HCT116 (cell line): ENCODE results near the gene RANBP1. TPM values are rescaled to one million over a fixed set of nuclear protein-coding genes. Genes with fewer than 3 reads are reported as not detected.
A peak's percentile ranks its signal among the peaks of the same experiment; 100 is the strongest.

Source experiments
- ATAC-seq: fragments of 200-7000 bp; cut with Tn5 transposase; 2 replicates; pipeline ENCODE4 v1.9.1; 2020; ENCODE audit warnings: mild to moderate bottlenecking, moderate library complexity
- BruUV-seq: library from RNA; stranded (reverse); fragments of 400-500 nt; replicated peaks from 2 replicates; lab custom pipeline; 2021; lab: Mats Ljungman, UMichigan
- CTCF ChIA-PET: fragments of 300-600 bp; sonication (Branson Sonifier 250); formaldehyde crosslinking; loops from one replicate; lab custom pipeline; 2021; ENCODE audit warnings: antibody characterized with exemption; lab: Charles Lee
- POLR2A ChIA-PET: fragments of 300-600, 350-600 bp; sonication (Branson Sonifier 250); formaldehyde crosslinking; loops from one replicate; lab custom pipeline; 2021; ENCODE audit warnings: antibody characterized with exemption; lab: Charles Lee
- RAD21 ChIA-PET, 2 experiments: fragments of 300-600 bp; sonication (Branson Sonifier 250); formaldehyde crosslinking; loops; one replicate each; lab custom pipeline; 2023; ENCODE audit warnings: low total read pairs in 2 of 2; ENCODE audit not compliant: uncharacterized antibody in 2 of 2, unreplicated experiment in 2 of 2, low non-redundant PET in 1 of 2; lab: Charles Lee
- DNase-seq: peaks from one replicate; pipeline ENCODE4 v3.0.0-alpha.2; 2010; ENCODE audit warnings: low read depth, low spot score
- H2AFZ ChIP-seq: fragments of 200-600 bp; shearing (Covaris generic), sonication (generic); 2 replicates; pipeline ENCODE4 v1.6.1; 2017; ENCODE audit warnings: low read depth, mixed run types, mixed read lengths, antibody characterized with exemption, low read length; ENCODE audit not compliant: poor library complexity, severe bottlenecking
- H3K27ac ChIP-seq: 2 replicates; pipeline ENCODE4 v1.5.1; 2012; ENCODE audit warnings: low read depth, low read length
- H3K27me3 ChIP-seq: fragments of 200-600 bp; sonication (generic); 2 replicates; pipeline ENCODE4 v1.6.1; 2016; ENCODE audit warnings: mixed run types, low read length, mixed read lengths; ENCODE audit not compliant: insufficient read depth
- H3K36me3 ChIP-seq, 2 experiments: fragments of 200-500 bp in 1 of 2; fragments of 200-600 bp in 1 of 2; sonication (Bioruptor generic) in 1 of 2; sonication (generic) in 1 of 2; 2 replicates each; pipeline versions ENCODE4 v1.5.1 to v1.6.1; 2014 to 2016; ENCODE audit warnings: low read length in 2 of 2, inconsistent platforms in 1 of 2, mixed read lengths in 1 of 2, mixed run types in 1 of 2; ENCODE audit not compliant: insufficient read depth in 2 of 2, control insufficient read depth in 1 of 2
- H3K4me1 ChIP-seq, 2 experiments: fragments of 200-600 bp in 1 of 2; sonication (generic) in 1 of 2; 2 replicates each; pipeline versions ENCODE4 v1.5.1 to v1.6.1; 2012 to 2017; ENCODE audit warnings: low read length in 2 of 2, inconsistent platforms in 1 of 2, mild to moderate bottlenecking in 1 of 2, mixed read lengths in 1 of 2, mixed run types in 1 of 2, moderate library complexity in 1 of 2; ENCODE audit not compliant: insufficient read depth in 2 of 2, control insufficient read depth in 1 of 2
- H3K4me2 ChIP-seq: fragments of 200-600 bp; sonication (generic); 2 replicates; pipeline ENCODE4 v1.6.1; 2017; ENCODE audit warnings: mixed run types, low read length, mixed read lengths
- H3K4me3 ChIP-seq, 2 experiments: fragments of 200-600 bp in 1 of 2; sonication (generic) in 1 of 2; replicated peaks in 1 of 2; 2 replicates each; pipeline ENCODE4 v1.5.1; 2011 to 2016; ENCODE audit warnings: low read length in 2 of 2, control low read depth in 1 of 2, low read depth in 1 of 2, mild to moderate bottlenecking in 1 of 2, mixed read lengths in 1 of 2, mixed run types in 1 of 2
- H3K79me2 ChIP-seq: fragments of 200-600 bp; sonication (generic); 2 replicates; pipeline ENCODE4 v1.6.1; 2017; ENCODE audit warnings: mild to moderate bottlenecking, mixed run types, low read length, moderate library complexity, mixed read lengths; ENCODE audit not compliant: insufficient read depth
- H3K9ac ChIP-seq: fragments of 200-600 bp; sonication (generic); 2 replicates; pipeline ENCODE4 v1.6.1; 2016; ENCODE audit warnings: low read length, mixed read lengths
- H3K9me2 ChIP-seq: fragments of 200-600 bp; sonication (generic), shearing (Covaris generic); 2 replicates; pipeline ENCODE4 v1.6.1; 2017; ENCODE audit warnings: mixed run types, mild to moderate bottlenecking, moderate library complexity; ENCODE audit not compliant: insufficient read depth
- H3K9me3 ChIP-seq, 2 experiments: fragments of 200-500 bp in 1 of 2; fragments of 200-600 bp in 1 of 2; sonication (Bioruptor generic) in 1 of 2; sonication (generic) in 1 of 2; 2 replicates each; pipeline ENCODE4 v1.6.1; 2014 to 2017; ENCODE audit warnings: low read length in 2 of 2, mixed read lengths in 2 of 2, inconsistent platforms in 1 of 2, low read depth in 1 of 2, mild to moderate bottlenecking in 1 of 2, mixed run types in 1 of 2, moderate library complexity in 1 of 2; ENCODE audit not compliant: control insufficient read depth in 1 of 2, insufficient read depth in 1 of 2
- H4K20me1 ChIP-seq: fragments of 200-600 bp; sonication (generic), shearing (Covaris generic); 2 replicates; pipeline ENCODE4 v1.6.1; 2017; ENCODE audit warnings: mixed run types, mild to moderate bottlenecking, moderate library complexity; ENCODE audit not compliant: insufficient read depth
- ATF3 ChIP-seq: IDR thresholded peaks from 2 replicates; pipeline ENCODE4 v1.6.1; 2012
- EGR1 ChIP-seq: IDR thresholded peaks from 2 replicates; pipeline ENCODE4 v1.6.1; 2012; ENCODE audit warnings: low read depth
- JUND ChIP-seq: IDR thresholded peaks from 2 replicates; pipeline ENCODE4 v1.6.1; 2012
- MAX ChIP-seq: IDR thresholded peaks from 2 replicates; pipeline ENCODE4 v1.6.1; 2012
- POLR2A ChIP-seq: IDR thresholded peaks from 2 replicates; pipeline ENCODE4 v1.7.0; 2011; ENCODE audit warnings: borderline replicate concordance; ENCODE audit not compliant: insufficient read depth, insufficient read length; ENCODE audit errors: extremely low read depth
- SRF ChIP-seq: IDR thresholded peaks from 2 replicates; pipeline ENCODE4 v1.6.1; 2012; ENCODE audit warnings: low read depth
- TCF7L2 ChIP-seq: IDR thresholded peaks from 2 replicates; pipeline ENCODE4 v1.7.0; 2011; ENCODE audit warnings: borderline replicate concordance, inconsistent platforms; ENCODE audit not compliant: insufficient read depth, insufficient read length; ENCODE audit errors: extremely low read depth
- ZFX ChIP-seq: fragments of 450-650 bp; IDR thresholded peaks from 2 replicates; pipeline ENCODE4 v1.6.1; 2017
- intact Hi-C: fragments of 100-400 bp; cut with micrococcal nuclease; formaldehyde crosslinking; loops from 2 replicates; pipeline ENCODE4 v1.10.0; 2022
- total RNA-seq: library from RNA; stranded (reverse); gene quantifications from one replicate; pipeline ENCODE4 v1.2.1, GENCODE V29; 2021; ENCODE audit not compliant: unreplicated experiment
- TF ChIP-seq, protein P1 (sequence below): IDR thresholded peaks from 2 replicates; pipeline ENCODE4 v1.6.1; 2011; ENCODE audit warnings: mild to moderate bottlenecking, low read length, moderate library complexity; ENCODE audit not compliant: insufficient replicate concordance; ENCODE audit errors: extremely low read depth
- TF ChIP-seq, protein P2 (sequence below), 3 experiments: fragments of 200-600 bp in 1 of 3; sonication (generic) in 1 of 3; IDR thresholded peaks in 2 of 3; conservative IDR thresholded peaks in 1 of 3; 2 replicates each; pipeline ENCODE4 v1.5.1; 2012 to 2017; ENCODE audit warnings: low read depth in 2 of 3, low read length in 2 of 3, antibody characterized with exemption in 1 of 3, borderline replicate concordance in 1 of 3, control low read depth in 1 of 3, mild to moderate bottlenecking in 1 of 3, mixed read lengths in 1 of 3, mixed run types in 1 of 3, moderate library complexity in 1 of 3; ENCODE audit not compliant: insufficient read depth in 1 of 3

RANBP1 gene
- total RNA-seq, 1 experiment from 2014 or later = 351 TPM

DNA sequence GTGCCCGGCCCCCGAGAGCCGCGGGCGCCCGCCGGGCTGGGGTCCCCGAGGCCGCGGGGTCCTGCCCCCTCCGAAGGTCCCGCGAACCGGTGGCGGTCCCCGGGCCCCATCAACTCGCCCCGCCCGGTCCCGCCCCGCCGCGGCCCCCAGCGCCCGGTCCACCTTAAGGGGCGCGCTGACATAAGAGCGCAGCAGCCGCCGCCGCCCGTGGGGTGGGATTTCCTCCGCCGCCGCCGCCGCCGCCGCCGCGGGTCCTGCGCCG, 15.6 kb downstream of the RANBP1 start, which contains the start of gene ZDHHC8 (continued):
- TF ChIP-seq ATF3 (no peak), TCF7L2 (no peak), JUND (no peak), POLR2A (no peak)
- TF ChIP-seq, protein P1, sequence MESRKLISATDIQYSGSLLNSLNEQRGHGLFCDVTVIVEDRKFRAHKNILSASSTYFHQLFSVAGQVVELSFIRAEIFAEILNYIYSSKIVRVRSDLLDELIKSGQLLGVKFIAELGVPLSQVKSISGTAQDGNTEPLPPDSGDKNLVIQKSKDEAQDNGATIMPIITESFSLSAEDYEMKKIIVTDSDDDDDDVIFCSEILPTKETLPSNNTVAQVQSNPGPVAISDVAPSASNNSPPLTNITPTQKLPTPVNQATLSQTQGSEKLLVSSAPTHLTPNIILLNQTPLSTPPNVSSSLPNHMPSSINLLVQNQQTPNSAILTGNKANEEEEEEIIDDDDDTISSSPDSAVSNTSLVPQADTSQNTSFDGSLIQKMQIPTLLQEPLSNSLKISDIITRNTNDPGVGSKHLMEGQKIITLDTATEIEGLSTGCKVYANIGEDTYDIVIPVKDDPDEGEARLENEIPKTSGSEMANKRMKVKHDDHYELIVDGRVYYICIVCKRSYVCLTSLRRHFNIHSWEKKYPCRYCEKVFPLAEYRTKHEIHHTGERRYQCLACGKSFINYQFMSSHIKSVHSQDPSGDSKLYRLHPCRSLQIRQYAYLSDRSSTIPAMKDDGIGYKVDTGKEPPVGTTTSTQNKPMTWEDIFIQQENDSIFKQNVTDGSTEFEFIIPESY = no peak
- TF ChIP-seq, protein P2, sequence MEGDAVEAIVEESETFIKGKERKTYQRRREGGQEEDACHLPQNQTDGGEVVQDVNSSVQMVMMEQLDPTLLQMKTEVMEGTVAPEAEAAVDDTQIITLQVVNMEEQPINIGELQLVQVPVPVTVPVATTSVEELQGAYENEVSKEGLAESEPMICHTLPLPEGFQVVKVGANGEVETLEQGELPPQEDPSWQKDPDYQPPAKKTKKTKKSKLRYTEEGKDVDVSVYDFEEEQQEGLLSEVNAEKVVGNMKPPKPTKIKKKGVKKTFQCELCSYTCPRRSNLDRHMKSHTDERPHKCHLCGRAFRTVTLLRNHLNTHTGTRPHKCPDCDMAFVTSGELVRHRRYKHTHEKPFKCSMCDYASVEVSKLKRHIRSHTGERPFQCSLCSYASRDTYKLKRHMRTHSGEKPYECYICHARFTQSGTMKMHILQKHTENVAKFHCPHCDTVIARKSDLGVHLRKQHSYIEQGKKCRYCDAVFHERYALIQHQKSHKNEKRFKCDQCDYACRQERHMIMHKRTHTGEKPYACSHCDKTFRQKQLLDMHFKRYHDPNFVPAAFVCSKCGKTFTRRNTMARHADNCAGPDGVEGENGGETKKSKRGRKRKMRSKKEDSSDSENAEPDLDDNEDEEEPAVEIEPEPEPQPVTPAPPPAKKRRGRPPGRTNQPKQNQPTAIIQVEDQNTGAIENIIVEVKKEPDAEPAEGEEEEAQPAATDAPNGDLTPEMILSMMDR (IDR thresholded peaks at IDR 0.05 in 2 of 3, conservative IDR thresholded peaks at IDR 0.05 in 1 of 3; ENCODE audit: borderline replicate concordance in 1 of 3, insufficient read depth in 1 of 3, low read depth in 2 of 3, low read length in 2 of 3) = no peak

DNA sequence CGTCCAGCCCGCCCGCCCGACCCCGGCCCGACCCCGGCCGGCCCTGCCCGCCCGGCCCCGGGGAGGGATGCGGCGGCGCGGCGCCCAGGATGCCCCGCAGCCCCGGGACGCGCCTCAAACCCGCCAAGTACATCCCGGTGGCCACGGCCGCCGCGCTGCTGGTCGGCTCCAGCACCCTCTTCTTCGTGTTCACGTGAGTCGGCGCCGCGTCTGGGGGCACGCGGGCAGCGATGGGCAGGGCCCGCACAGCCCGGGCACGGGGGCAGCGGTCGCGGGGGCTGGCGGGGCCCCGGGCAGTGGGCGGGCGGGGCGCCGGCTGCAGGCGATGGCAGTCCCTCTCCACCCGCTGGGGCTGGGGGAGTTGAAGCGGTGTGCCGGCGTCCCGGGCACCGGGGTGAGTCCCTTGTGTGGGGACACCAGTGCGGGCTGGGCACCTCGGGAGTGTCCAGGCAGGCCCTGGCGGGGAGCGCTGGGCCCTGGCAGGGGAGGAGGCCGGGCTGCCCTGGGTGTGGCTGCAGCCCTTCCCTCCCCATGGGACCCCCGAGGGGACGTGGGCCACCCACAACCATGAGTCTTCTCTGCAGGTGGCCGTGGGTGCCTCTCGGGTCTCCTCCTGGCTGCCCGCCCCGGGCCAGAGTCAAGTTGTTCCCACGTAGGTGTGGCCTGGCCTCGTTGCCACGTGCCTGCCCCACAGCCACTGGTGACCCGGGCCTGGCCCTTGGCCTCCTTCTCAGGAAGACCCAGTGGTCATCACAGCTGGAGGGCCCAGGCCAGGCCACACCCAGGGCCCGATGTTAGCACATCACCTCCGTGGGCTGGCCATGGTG, 16.2 kb downstream of the RANBP1 start:
- peak; percentile 4 for ATAC-seq
- DNase-seq = no peak
- H3K36me3 ChIP-seq = peaks cover 0 to 6% of the 10 kb centered on the region in 2 experiments; a peak in 2 of 4 replicates
- CTCF ChIA-PET = no interaction called here
- H3K27ac ChIP-seq = peak overlapping the region; percentile 74
- peak overlapping the region; percentile 89 for H3K9ac ChIP-seq
- peak overlapping the region; percentile 80 to 92 for H3K4me3 ChIP-seq
- TF ChIP-seq ZFX = peak; percentile 69; the same call in 1 of the 2 replicates
- TF ChIP-seq EGR1 = no peak
- TF ChIP-seq SRF = no peak
- TF ChIP-seq MAX = peak; percentile 78; the same call in 1 of the 2 replicates
- intact Hi-C loops = no loop called here
- H3K4me1 ChIP-seq = peaks cover 16 to 34% of the 10 kb centered on the region in 2 experiments; a peak in 3 of 4 replicates
- H3K27me3 ChIP-seq = no peaks in the 10 kb centered on the region
- H3K9me3 ChIP-seq = no peaks in the 10 kb centered on the region
- peaks cover 53% of the 10 kb centered on the region for H3K79me2 ChIP-seq
- BruUV-seq = no TSS peak
- peak overlapping the region; percentile 96 for H3K4me2 ChIP-seq
- H4K20me1 ChIP-seq = no peaks in the 10 kb centered on the region
- H3K9me2 ChIP-seq = no peaks in the 10 kb centered on the region
- POLR2A ChIA-PET = no interaction called here
- no peak overlapping the region for H2AFZ ChIP-seq
- RAD21 ChIA-PET = no interaction called here
